Neuron (in vitro differentiated cells): ENCODE data around the gene MRPS26.
A peak's percentile ranks its signal among the peaks of the same experiment; 100 is the strongest.

Experiments
- H2AFZ ChIP-seq: one replicate; pipeline ENCODE4 v1.6.1; 2013; ENCODE audit warnings: low read depth, mild to moderate bottlenecking, inconsistent platforms, low read length, moderate library complexity
- H3K27me3 ChIP-seq: one replicate; pipeline ENCODE4 v1.6.1; 2013; ENCODE audit warnings: low read length; ENCODE audit not compliant: insufficient read depth
- H3K36me3 ChIP-seq: one replicate; pipeline ENCODE4 v1.6.1; 2013; ENCODE audit warnings: low read length; ENCODE audit not compliant: insufficient read depth
- H3K4me1 ChIP-seq: one replicate; pipeline ENCODE4 v1.6.1; 2013; ENCODE audit warnings: low read length; ENCODE audit not compliant: insufficient read depth
- H3K4me3 ChIP-seq: 2 replicates; pipeline ENCODE4 v1.5.1; 2013; ENCODE audit warnings: mild to moderate bottlenecking, low read length, moderate library complexity
- H3K9me3 ChIP-seq: one replicate; pipeline ENCODE4 v1.6.1; 2013; ENCODE audit warnings: low read length

The MRPS26 gene

GRCh38 chr20:3084986-3085360, 39.1 kb downstream of the MRPS26 start:
- H3K4me1 ChIP-seq: peaks cover 4% of the 10 kb centered on the region
- H2AFZ ChIP-seq: no peak overlapping the region
- H3K36me3 ChIP-seq: no peaks in the 10 kb centered on the region
- H3K4me3 ChIP-seq: no peak overlapping the region
- H3K27me3 ChIP-seq: peaks cover 48% of the 10 kb centered on the region
- no peaks in the 10 kb centered on the region for H3K9me3 ChIP-seq

- H3K4me3 ChIP-seq: no peak overlapping the region
- H3K9me3 ChIP-seq: no peaks in the 10 kb centered on the region
- H3K36me3 ChIP-seq: no peaks in the 10 kb centered on the region
- no peak overlapping the region for H2AFZ ChIP-seq
- H3K4me1 ChIP-seq: peaks cover 4% of the 10 kb centered on the region
- peaks cover 46% of the 10 kb centered on the region for H3K27me3 ChIP-seq
These were observed 39.8 kb downstream of the MRPS26 start for GRCh38 chr20:3085571-3086072.

GRCh38 chr20:3088031-3088430, 42.2 kb downstream of the MRPS26 start:
- H2AFZ ChIP-seq: no peak overlapping the region
- no peak overlapping the region for H3K4me3 ChIP-seq
- H3K27me3 ChIP-seq: peaks cover 23% of the 10 kb centered on the region
- H3K4me1 ChIP-seq: no peaks in the 10 kb centered on the region
- H3K36me3 ChIP-seq: no peaks in the 10 kb centered on the region
- no peaks in the 10 kb centered on the region for H3K9me3 ChIP-seq

GRCh38 chr20:3090565-3090964, 44.7 kb downstream of the MRPS26 start:
- H3K9me3 ChIP-seq: no peaks in the 10 kb centered on the region
- no peaks in the 10 kb centered on the region for H3K27me3 ChIP-seq
- H3K4me1 ChIP-seq: no peaks in the 10 kb centered on the region
- H2AFZ ChIP-seq: no peak overlapping the region
- H3K36me3 ChIP-seq: no peaks in the 10 kb centered on the region
- no peak overlapping the region for H3K4me3 ChIP-seq

GRCh38 chr20:3092611-3093379, 46.9 kb downstream of the MRPS26 start:
- H3K4me1 ChIP-seq: no peaks in the 10 kb centered on the region
- H2AFZ ChIP-seq: no peak overlapping the region
- H3K27me3 ChIP-seq: no peaks in the 10 kb centered on the region
- no peak overlapping the region for H3K4me3 ChIP-seq
- no peaks in the 10 kb centered on the region for H3K36me3 ChIP-seq
- H3K9me3 ChIP-seq: no peaks in the 10 kb centered on the region

GRCh38 chr20:3093861-3094361, 48.1 kb downstream of the MRPS26 start:
- Histone ChIP-seq H3K4me3 (no peak overlapping the region), H3K36me3 (no peaks in the 10 kb centered on the region), H3K9me3 (no peaks in the 10 kb centered on the region), H3K27me3 (no peaks in the 10 kb centered on the region), H2AFZ (no peak overlapping the region), H3K4me1 (no peaks in the 10 kb centered on the region)

- Histone ChIP-seq H3K4me3 (no peak overlapping the region), H2AFZ (peak overlapping the region; percentile 12), H3K9me3 (no peaks in the 10 kb centered on the region), H3K4me1 (no peaks in the 10 kb centered on the region), H3K27me3 (no peaks in the 10 kb centered on the region), H3K36me3 (no peaks in the 10 kb centered on the region)
These were observed 49.2 kb downstream of the MRPS26 start for GRCh38 chr20:3094848-3095629.
